ENCODE data around the gene ALDH1A2.

The ALDH1A2 gene

GRCh38 chr15:58103482-58103881 is 38.0 kb upstream of the ALDH1A2 start:
- TF ChIP-seq CTCF (IDR thresholded peaks at IDR 0.05; ENCODE audit: extremely low read depth, missing control alignments): no peak
- no peak for DNase-seq (ENCODE audit: low spot score)

- DNase-seq (ENCODE audit: low spot score): no peak
- TF ChIP-seq CTCF (IDR thresholded peaks at IDR 0.05; ENCODE audit: extremely low read depth, missing control alignments): no peak
Measured at GRCh38 chr15:58096529-58097084, 31.1 kb upstream of the ALDH1A2 start.

- no peak for DNase-seq (ENCODE audit: low spot score)
- no peak for TF ChIP-seq CTCF (IDR thresholded peaks at IDR 0.05; ENCODE audit: extremely low read depth, missing control alignments)
Measured at GRCh38 chr15:58095415-58095814, 29.9 kb upstream of the ALDH1A2 start.

- no peak for DNase-seq (ENCODE audit: low spot score)
- no peak for TF ChIP-seq CTCF (IDR thresholded peaks at IDR 0.05; ENCODE audit: extremely low read depth, missing control alignments)
Measured at GRCh38 chr15:58087871-58088270, 22.4 kb upstream of the ALDH1A2 start.

- no peak for TF ChIP-seq CTCF (IDR thresholded peaks at IDR 0.05; ENCODE audit: extremely low read depth, missing control alignments)
- DNase-seq (ENCODE audit: low spot score): no peak
Measured at GRCh38 chr15:58086491-58086890, 21.0 kb upstream of the ALDH1A2 start.

- no peak for TF ChIP-seq CTCF (IDR thresholded peaks at IDR 0.05; ENCODE audit: extremely low read depth, missing control alignments)
- DNase-seq (ENCODE audit: low spot score): no peak
Measured at GRCh38 chr15:58083526-58083925, 18.0 kb upstream of the ALDH1A2 start.

GRCh38 chr15:58081891-58082290 is 16.4 kb upstream of the ALDH1A2 start:
- TF ChIP-seq CTCF (IDR thresholded peaks at IDR 0.05; ENCODE audit: extremely low read depth, missing control alignments): no peak
- no peak for DNase-seq (ENCODE audit: low spot score)
